ENCODE results near the gene SAMMSON. TPM values are rescaled to one million over a fixed set of nuclear protein-coding genes. Genes with fewer than 3 reads are reported as not detected.

The SAMMSON gene
- total and polyA plus RNA-seq, 9 of the 15 experiments (the other 6 are each of a cell fraction or from before 2014, with no cell fraction given) = 0.65 to 4.4 (median 1.9) TPM

GRCh38 chr3:69985266-69985665 is 14.3 kb upstream of the SAMMSON start (continued):
- TF ChIP-seq MNT (conservative IDR thresholded peaks at IDR 0.05) = no peak
- TF ChIP-seq RBM15 (IDR thresholded peaks at IDR 0.05; ENCODE audit: insufficient read depth, low read length) = no peak
- TF ChIP-seq NR1H2 (CRISPR knock-in tag; IDR thresholded peaks at IDR 0.05) = no peak
- TF ChIP-seq JUNB (CRISPR knock-in tag; conservative IDR thresholded peaks at IDR 0.05) = no peak
- TF ChIP-seq HDAC8 (tag; IDR thresholded peaks at IDR 0.05) = no peak
- no peak for TF ChIP-seq BRD9 (IDR thresholded peaks at IDR 0.05; ENCODE audit: low read depth, partially characterized antibody)
- TF ChIP-seq HDAC2 (IDR thresholded peaks at IDR 0.05) = no peak
- no peak for TF ChIP-seq SUPT5H (IDR thresholded peaks at IDR 0.05)
- TF ChIP-seq NCOA1 (IDR thresholded peaks at IDR 0.05; ENCODE audit: low read depth) = no peak
- no peak for TF ChIP-seq KLF16 (IDR thresholded peaks at IDR 0.05)
- TF ChIP-seq MYNN (IDR thresholded peaks at IDR 0.05) = no peak
- no peak for TF ChIP-seq MYNN (CRISPR knock-in tag; IDR thresholded peaks at IDR 0.05)

DNA sequence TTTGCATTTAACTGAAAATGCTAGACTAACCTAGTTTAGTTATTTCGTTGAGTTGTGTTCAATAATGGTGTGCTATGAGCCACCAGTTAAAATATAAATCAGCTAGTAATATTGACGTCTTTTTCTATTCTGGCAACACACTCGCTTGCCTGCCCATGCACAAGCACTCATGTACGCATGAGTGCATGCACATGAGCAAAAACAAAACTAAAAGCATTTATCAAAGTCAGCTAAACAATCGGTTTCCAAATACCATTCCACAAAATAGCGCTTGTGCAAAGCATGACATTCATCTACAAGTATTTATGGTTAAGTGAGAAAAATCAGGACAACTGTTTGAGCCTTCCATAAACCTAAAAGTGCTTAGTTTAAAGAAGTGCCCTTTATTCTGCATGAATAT is 13.1 kb upstream of the SAMMSON start:
- 3% methylated on average over 6 of the region's 6 CpGs for WGBS (ENCODE audit: insufficient coverage, low coverage, missing lambda C conversion rate)
- intact Hi-C loops (cut with micrococcal nuclease) (no loop called here), in situ Hi-C loops (cut with MboI) (no loop called here)
- FAIRE-seq (no peak), ATAC-seq (no peak), DNase-seq (ENCODE audit: extremely low read depth in 1 of 4, low spot score in 3 of 4) (no peak)
- POLR2A ChIA-PET = no interaction called here
- Histone ChIP-seq H3K79me2 (ENCODE audit: control insufficient read depth, insufficient read depth, low read length) (no peaks in the 10 kb centered on the region), H3K4me3 (no peak overlapping the region), H3K27me3 (ENCODE audit: control insufficient read depth in 2 of 2, insufficient read depth in 2 of 2, low read length in 2 of 2) (peaks cover 5 to 14% of the 10 kb centered on the region in 2 experiments; a peak in 4 of 5 replicates), H3K27ac (ENCODE audit: extremely low read depth, low read depth, low read length) (no peak overlapping the region), H2AFZ (ENCODE audit: low read depth, low read length) (no peak overlapping the region), H3K36me3 (ENCODE audit: control insufficient read depth, insufficient read depth, low read length) (no peaks in the 10 kb centered on the region), H3K9me3 (replicated peaks; ENCODE audit: control insufficient read depth, insufficient read depth, low read depth, low read length) (no peaks in the 10 kb centered on the region), H3K9me1 (ENCODE audit: control insufficient read depth, insufficient read depth, low read length) (no peaks in the 10 kb centered on the region), H3K4me1 (replicated peaks in 1 of 2; ENCODE audit: control insufficient read depth in 2 of 2, insufficient read depth in 2 of 2, low read length in 2 of 2) (no peaks in the 10 kb centered on the region; a peak in 1 of 5 replicates), H3K9ac (ENCODE audit: insufficient read depth in 1 of 2, low read depth in 2 of 2, low read length in 2 of 2) (no peak overlapping the region), H4K20me1 (replicated peaks; ENCODE audit: control insufficient read depth, insufficient read depth, low read length) (no peaks in the 10 kb centered on the region), H3K4me2 (ENCODE audit: insufficient read depth, low read length) (no peak overlapping the region)
- BruUV-seq (replicated peaks) = no TSS peak
- CTCF ChIA-PET (ENCODE audit: low intra/inter-chr PET ratio) = no interaction called here
- no peak for TF ChIP-seq PCBP2 (IDR thresholded peaks at IDR 0.05; ENCODE audit: low read depth, low read length, poor library complexity, severe bottlenecking)
- no peak for TF ChIP-seq MBD1 (CRISPR knock-in tag; IDR thresholded peaks at IDR 0.05)
- no peak for TF ChIP-seq POU5F1 (IDR thresholded peaks at IDR 0.05; ENCODE audit: borderline replicate concordance, low read depth, low read length, partially characterized antibody)
- no peak for TF ChIP-seq ZBTB5 (IDR thresholded peaks at IDR 0.05)
- no peak for TF ChIP-seq ZNF143 (CRISPR knock-in tag; IDR thresholded peaks at IDR 0.05)

All from K562 (cell line).